H9 (cell line): Measurements from ENCODE around the gene RBFOX1. TPM values are rescaled to one million over a fixed set of nuclear protein-coding genes. Genes with fewer than 3 reads are reported as not detected.

ENCODE experiments used
- DNase-seq: peaks from one replicate; pipeline ENCODE4 v3.0.0-alpha.2; 2017
- H2AFZ ChIP-seq: one replicate; pipeline ENCODE4 v1.6.1; 2013; ENCODE audit warnings: mild to moderate bottlenecking, low read length, control low read depth, moderate library complexity
- H2AK5ac ChIP-seq: 2 replicates; pipeline ENCODE4 v1.6.1; 2013; ENCODE audit warnings: low read length, control low read depth, mixed read lengths; ENCODE audit not compliant: insufficient read length
- H2BK120ac ChIP-seq: one replicate; pipeline ENCODE4 v1.6.1; 2013; ENCODE audit warnings: low read depth, mild to moderate bottlenecking, low read length, control low read depth, inconsistent platforms; ENCODE audit not compliant: poor library complexity, severe bottlenecking
- H2BK12ac ChIP-seq: 2 replicates; pipeline ENCODE4 v1.6.1; 2013; ENCODE audit warnings: low read length, control low read depth, mixed read lengths, low read depth; ENCODE audit not compliant: insufficient read length
- H2BK15ac ChIP-seq: 2 replicates; pipeline ENCODE4 v1.6.1; 2013; ENCODE audit warnings: low read depth, low read length, control low read depth
- H2BK20ac ChIP-seq: one replicate; pipeline ENCODE4 v1.6.1; 2013; ENCODE audit warnings: low read depth, mild to moderate bottlenecking, low read length, control low read depth, inconsistent platforms; ENCODE audit not compliant: poor library complexity, severe bottlenecking
- H2BK5ac ChIP-seq: 2 replicates; pipeline ENCODE4 v1.6.1; 2013; ENCODE audit warnings: low read length, control low read depth, mixed read lengths; ENCODE audit not compliant: insufficient read length
- H3K14ac ChIP-seq: 2 replicates; pipeline ENCODE4 v1.6.1; 2013; ENCODE audit warnings: low read length, control low read depth; ENCODE audit not compliant: insufficient read depth
- H3K18ac ChIP-seq: 2 replicates; pipeline ENCODE4 v1.6.1; 2013; ENCODE audit warnings: low read depth, mild to moderate bottlenecking, mixed read lengths, low read length, control low read depth; ENCODE audit not compliant: insufficient read length
- H3K23ac ChIP-seq: 2 replicates; pipeline ENCODE4 v1.6.1; 2013; ENCODE audit warnings: low read length, control low read depth, mixed read lengths, low read depth; ENCODE audit not compliant: insufficient read length
- H3K23me2 ChIP-seq: 2 replicates; pipeline ENCODE4 v1.6.1; 2013; ENCODE audit warnings: low read depth, mild to moderate bottlenecking, mixed read lengths, low read length, control low read depth; ENCODE audit not compliant: insufficient read length, poor library complexity, severe bottlenecking
- H3K27ac ChIP-seq: 2 replicates; pipeline ENCODE4 v1.5.1; 2013; ENCODE audit warnings: low read length, control low read depth, mixed read lengths, low read depth; ENCODE audit not compliant: insufficient read length
- H3K27me3 ChIP-seq: 2 replicates; pipeline ENCODE4 v1.6.1; 2013; ENCODE audit warnings: low read length, control low read depth, inconsistent platforms; ENCODE audit not compliant: insufficient read depth
- H3K4ac ChIP-seq: 2 replicates; pipeline ENCODE4 v1.6.1; 2013; ENCODE audit warnings: low read depth, mild to moderate bottlenecking, control low read depth, inconsistent platforms, low read length, moderate library complexity
- H3K4me1 ChIP-seq: 2 replicates; pipeline ENCODE4 v1.6.1; 2013; ENCODE audit warnings: low read length, control low read depth, inconsistent platforms; ENCODE audit not compliant: insufficient read depth
- H3K4me2 ChIP-seq: 2 replicates; pipeline ENCODE4 v1.6.1; 2013; ENCODE audit warnings: low read length, control low read depth, mixed read lengths; ENCODE audit not compliant: insufficient read length, insufficient read depth
- H3K56ac ChIP-seq: 2 replicates; pipeline ENCODE4 v1.6.1; 2013; ENCODE audit warnings: low read depth, mild to moderate bottlenecking, mixed read lengths, low read length, control low read depth; ENCODE audit not compliant: insufficient read length
- H3K79me1 ChIP-seq: 2 replicates; pipeline ENCODE4 v1.6.1; 2013; ENCODE audit warnings: low read depth, mild to moderate bottlenecking, moderate library complexity, low read length, control low read depth, inconsistent platforms; ENCODE audit not compliant: insufficient read depth, poor library complexity, severe bottlenecking
- H3K79me2 ChIP-seq: 2 replicates; pipeline ENCODE4 v1.6.1; 2013; ENCODE audit warnings: low read length, control low read depth, inconsistent platforms; ENCODE audit not compliant: insufficient read depth
- H3K9ac ChIP-seq: 2 replicates; pipeline ENCODE4 v1.6.1; 2013; ENCODE audit warnings: low read length, control low read depth, mixed read lengths; ENCODE audit not compliant: insufficient read length; ENCODE audit errors: extremely low read depth
- H3K9me3 ChIP-seq: one replicate; pipeline ENCODE4 v1.6.1; 2013; ENCODE audit warnings: low read depth, low read length, inconsistent platforms; ENCODE audit not compliant: control insufficient read depth
- H3T11ph ChIP-seq: one replicate; pipeline ENCODE4 v1.6.1; 2013; ENCODE audit warnings: mild to moderate bottlenecking, low read length, control low read depth, inconsistent platforms
- H4K20me1 ChIP-seq: one replicate; pipeline ENCODE4 v1.6.1; 2013; ENCODE audit not compliant: control insufficient read depth, insufficient read length, insufficient read depth
- H4K5ac ChIP-seq: 2 replicates; pipeline ENCODE4 v1.6.1; 2013; ENCODE audit warnings: low read depth, mild to moderate bottlenecking, mixed read lengths, low read length, control low read depth; ENCODE audit not compliant: insufficient read length
- H4K8ac ChIP-seq: replicated peaks from 2 replicates; pipeline ENCODE4 v1.6.1; 2013; ENCODE audit warnings: low read length, control low read depth, mixed read lengths, low read depth; ENCODE audit not compliant: insufficient read length
- H4K91ac ChIP-seq: 2 replicates; pipeline ENCODE4 v1.6.1; 2013; ENCODE audit warnings: low read depth, mild to moderate bottlenecking, moderate library complexity, mixed read lengths, low read length, control low read depth; ENCODE audit not compliant: insufficient read length
- H3K27ac Mint-ChIP-seq, 3 experiments: 2 replicates in 2 of 3; 3 replicates in 1 of 3; pipeline ENCODE4 v1.8.0; 2020 to 2021; ENCODE audit warnings: mixed read lengths in 3 of 3, mild to moderate bottlenecking in 1 of 3, moderate library complexity in 1 of 3
- H3K27me3 Mint-ChIP-seq: 2 replicates; pipeline ENCODE4 v1.8.0; 2021; ENCODE audit warnings: low read depth, mild to moderate bottlenecking, moderate library complexity, mixed read lengths
- H3K36me3 Mint-ChIP-seq, 3 experiments: 2 replicates in 2 of 3; 3 replicates in 1 of 3; pipeline ENCODE4 v1.8.0; 2020 to 2021; ENCODE audit warnings: low read depth in 3 of 3, mixed read lengths in 3 of 3; ENCODE audit not compliant: insufficient read depth in 1 of 3
- H3K4me1 Mint-ChIP-seq, 2 experiments: 2 replicates each; pipeline ENCODE4 v1.8.0; 2020; ENCODE audit warnings: mixed read lengths in 2 of 2
- H3K4me3 Mint-ChIP-seq, 2 experiments: 2 replicates in 1 of 2; 3 replicates in 1 of 2; pipeline ENCODE4 v1.8.0; 2020 to 2021; ENCODE audit warnings: mild to moderate bottlenecking in 2 of 2, mixed read lengths in 2 of 2, moderate library complexity in 1 of 2
- H3K9me3 Mint-ChIP-seq, 2 experiments: 2 replicates in 1 of 2; 3 replicates in 1 of 2; pipeline ENCODE4 v1.8.0; 2020; ENCODE audit warnings: mild to moderate bottlenecking in 2 of 2, mixed read lengths in 2 of 2, moderate library complexity in 1 of 2
- CTCF ChIP-seq: fragments of 200-600 bp; sonication (generic); conservative IDR thresholded peaks from 3 replicates; pipeline ENCODE4 v1.8.0; 2021; ENCODE audit warnings: antibody characterized with exemption, mild to moderate bottlenecking
- WGBS: extraction: QIAGEN DNeasy Blood & Tissue Kit; methylation state at CpG from one replicate; pipeline ENCODE4 v1.1.7; 2013; ENCODE audit warnings: missing lambda C conversion rate, low lambda C conversion rate, mixed read lengths; ENCODE audit not compliant: insufficient read length; ENCODE audit errors: extremely low coverage; 5-methylcytosine and 5-hydroxymethylcytosine counted together
- total RNA-seq: library from RNA; stranded (reverse); gene quantifications from 2 replicates; pipeline ENCODE4 v1.2.1, GENCODE V29; 2021

Gene RBFOX1
- total RNA-seq, 1 experiment from 2014 or later, result 2.0 TPM

DNA sequence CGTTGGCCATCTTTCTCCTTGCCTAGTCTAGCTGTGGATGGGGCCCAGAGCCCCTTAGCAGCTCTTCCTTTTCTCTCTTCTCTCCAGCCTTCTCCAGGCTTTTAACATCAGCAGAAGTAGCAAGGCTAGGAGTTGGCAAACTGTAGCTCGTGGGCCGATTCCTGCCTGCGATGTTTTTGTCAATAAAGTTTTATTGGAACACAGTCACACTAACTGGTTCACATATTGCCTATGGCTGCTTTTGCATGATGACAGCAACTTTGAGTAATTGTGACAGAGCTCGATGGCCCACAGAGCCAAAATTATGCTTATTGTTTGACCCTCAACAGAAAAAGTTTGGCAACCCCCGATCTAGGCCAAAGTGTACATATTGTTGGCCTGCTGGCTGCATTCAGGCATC, 199.9 kb downstream of the RBFOX1 start:
- Histone ChIP-seq H4K20me1 (no peaks in the 10 kb centered on the region), H2BK20ac (no peak overlapping the region)
- no CpG with 5 or more reads among the region's 6 CpGs for WGBS

More for the DNA sequence above, 199.9 kb downstream of the RBFOX1 start:
- Histone ChIP-seq H3K23me2 (no peaks in the 10 kb centered on the region), H3K14ac (no peak overlapping the region), H2BK15ac (no peak overlapping the region), H2AFZ (no peak overlapping the region), H2BK5ac (no peak overlapping the region), H3K27me3 (no peaks in the 10 kb centered on the region), H3K4ac (no peak overlapping the region), H3K23ac (no peak overlapping the region), H4K91ac (no peak overlapping the region), H2AK5ac (no peak overlapping the region), H2BK120ac (no peak overlapping the region), H3K79me1 (no peaks in the 10 kb centered on the region), H3K79me2 (no peaks in the 10 kb centered on the region), H3K18ac (no peak overlapping the region), H4K8ac (no peak overlapping the region), H3K56ac (no peak overlapping the region), H4K5ac (no peak overlapping the region), H3K4me2 (no peak overlapping the region), H3K9ac (no peak overlapping the region), H3K4me1 (no peaks in the 10 kb centered on the region), H3K27ac (no peak overlapping the region), H3K9me3 (no peaks in the 10 kb centered on the region), H3T11ph (no peak overlapping the region), H2BK12ac (no peak overlapping the region)
- no peaks in the 10 kb centered on the region for H3K27me3 Mint-ChIP-seq
- H3K4me1 Mint-ChIP-seq, result no peaks in the 10 kb centered on the region
- no peaks in the 10 kb centered on the region for H3K36me3 Mint-ChIP-seq
- peaks cover 0 to 2% of the 10 kb centered on the region in 2 experiments; a peak in 1 of 5 replicates for H3K9me3 Mint-ChIP-seq
- no peak for DNase-seq
- H3K4me3 Mint-ChIP-seq, result no peak overlapping the region
- no peak overlapping the region for H3K27ac Mint-ChIP-seq
- TF ChIP-seq CTCF, result no peak
